NCI-H2196 (cell line): ENCODE results near the gene ACSS1.
"Not testable (repeated sequence)": the region's sequence is repeated elsewhere in the genome, so short reads cannot be mapped to it uniquely, and the experiment has no call there.

Experiments used
- DNase-seq: peaks from one replicate; lab custom pipeline; 2025; ENCODE audit not compliant: unreplicated experiment; lab: John Stamatoyannopoulos, UW

Gene ACSS1

GRCh38 chr20:25013478-25014380, 44.2 kb downstream of the ACSS1 start:
- DNase-seq, result no peak

GRCh38 chr20:25012616-25013189, 45.2 kb downstream of the ACSS1 start:
- DNase-seq, result no peak

- no peak for DNase-seq
Measured at GRCh38 chr20:25011831-25012241, 46.1 kb downstream of the ACSS1 start.

- no peak for DNase-seq
Measured at GRCh38 chr20:25011261-25011660, 46.7 kb downstream of the ACSS1 start.

- DNase-seq, result peak; percentile 64
Measured at GRCh38 chr20:25009218-25010145, 48.5 kb downstream of the ACSS1 start.

- DNase-seq, result no peak
Measured at GRCh38 chr20:25008388-25009217, 49.3 kb downstream of the ACSS1 start.

GRCh38 chr20:25007491-25008305, 50.2 kb downstream of the ACSS1 start:
- no peak for DNase-seq

- DNase-seq, result no peak
Measured at GRCh38 chr20:25006431-25007167, 51.3 kb downstream of the ACSS1 start.

- no peak for DNase-seq
Measured at GRCh38 chr20:25005661-25006060, 52.3 kb downstream of the ACSS1 start.

- peak; percentile 63 for DNase-seq
Measured at GRCh38 chr20:25005220-25005619, 52.7 kb downstream of the ACSS1 start.

GRCh38 chr20:25003002-25003401, 54.9 kb downstream of the ACSS1 start:
- no peak for DNase-seq

- not testable (repeated sequence) for DNase-seq
Measured at GRCh38 chr20:25001323-25001722, 56.6 kb downstream of the ACSS1 start.

- DNase-seq, result peak; percentile 84
Measured at GRCh38 chr20:25000268-25000801, 57.6 kb downstream of the ACSS1 start.

- no peak for DNase-seq
Measured at GRCh38 chr20:24999568-24999967, 58.4 kb downstream of the ACSS1 start.

GRCh38 chr20:24998631-24999445, 59.1 kb downstream of the ACSS1 start:
- DNase-seq, result no peak

GRCh38 chr20:24998121-24998520, 59.8 kb downstream of the ACSS1 start:
- no peak for DNase-seq

GRCh38 chr20:24996449-24997377, 61.2 kb downstream of the ACSS1 start:
- DNase-seq, result no peak
